Fibroblast of lung (primary cell): ENCODE data around the gene PPIE.

Source experiments
- CTCF ChIP-seq, 2 donors: IDR thresholded peaks in 1 of 2; conservative IDR thresholded peaks in 1 of 2; 1 replicate in 1 of 2; 2 replicates in 1 of 2; pipeline ENCODE4 v1.5.1; 2011 to 2012; ENCODE audit warnings: low read length in 2 of 2, control low read depth in 1 of 2, inconsistent platforms in 1 of 2, low read depth in 1 of 2, mild to moderate bottlenecking in 1 of 2
- EZH2 ChIP-seq: IDR thresholded peaks from 2 replicates; pipeline ENCODE4 v1.5.1; 2012; ENCODE audit warnings: low read length, control low read depth, mild to moderate bottlenecking; ENCODE audit errors: missing control alignments

GRCh38 chr1:39799770-39800470 lies 61.2 kb downstream of the PPIE start:
- no peak for TF ChIP-seq EZH2
- peak; percentile 65 to 80 for TF ChIP-seq CTCF (conservative IDR thresholded peaks at IDR 0.05 in 1 of 2, IDR thresholded peaks at IDR 0.05 in 1 of 2; ENCODE audit: low read depth in 1 of 2, low read length in 2 of 2)
